ENCODE data around the gene EMX1.

EMX1 gene

GRCh38 chr2:72926368-72926767, 9.0 kb downstream of the EMX1 start:
- no peak for DNase-seq

GRCh38 chr2:72926811-72927465, 9.6 kb downstream of the EMX1 start:
- DNase-seq, result no peak

- no peak for DNase-seq
These were observed 10.6 kb downstream of the EMX1 start for GRCh38 chr2:72927619-72928550.

GRCh38 chr2:72929010-72929409, 11.7 kb downstream of the EMX1 start:
- no peak for DNase-seq

GRCh38 chr2:72931280-72931910, 14.1 kb downstream of the EMX1 start:
- no peak for DNase-seq

GRCh38 chr2:72932045-72932740, 14.9 kb downstream of the EMX1 start:
- no peak for DNase-seq

GRCh38 chr2:72932805-72933204, 15.5 kb downstream of the EMX1 start:
- no peak for DNase-seq

GRCh38 chr2:72933207-72933606, 15.9 kb downstream of the EMX1 start:
- DNase-seq, result no peak

GRCh38 chr2:72933646-72934151, 16.4 kb downstream of the EMX1 start:
- DNase-seq, result no peak

GRCh38 chr2:72934683-72935610, 17.6 kb downstream of the EMX1 start:
- no peak for DNase-seq

- DNase-seq, result no peak
These were observed 18.3 kb downstream of the EMX1 start for GRCh38 chr2:72935611-72935957.

- no peak for DNase-seq
These were observed 19.5 kb downstream of the EMX1 start for GRCh38 chr2:72936660-72937355.

- DNase-seq, result no peak
These were observed 20.0 kb downstream of the EMX1 start for GRCh38 chr2:72937356-72937669.

GRCh38 chr2:72938455-72938854, 21.1 kb downstream of the EMX1 start:
- DNase-seq, result no peak

- no peak for DNase-seq
These were observed 23.0 kb downstream of the EMX1 start for GRCh38 chr2:72940361-72940760.

- DNase-seq, result no peak
These were observed 23.5 kb downstream of the EMX1 start for GRCh38 chr2:72940786-72941185.

- DNase-seq, result no peak
These were observed 25.0 kb downstream of the EMX1 start for GRCh38 chr2:72942293-72942692.

- DNase-seq, result no peak
These were observed 25.6 kb downstream of the EMX1 start for GRCh38 chr2:72942881-72943418.

GRCh38 chr2:72943540-72944395, 26.4 kb downstream of the EMX1 start:
- no peak for DNase-seq

GRCh38 chr2:72944804-72945449, 27.6 kb downstream of the EMX1 start:
- DNase-seq, result no peak

All from NCI-H187 (cell line).